ENCODE data around the gene TNP1.
A peak's percentile ranks its signal among the peaks of the same experiment; 100 is the strongest.

The TNP1 gene

DNA sequence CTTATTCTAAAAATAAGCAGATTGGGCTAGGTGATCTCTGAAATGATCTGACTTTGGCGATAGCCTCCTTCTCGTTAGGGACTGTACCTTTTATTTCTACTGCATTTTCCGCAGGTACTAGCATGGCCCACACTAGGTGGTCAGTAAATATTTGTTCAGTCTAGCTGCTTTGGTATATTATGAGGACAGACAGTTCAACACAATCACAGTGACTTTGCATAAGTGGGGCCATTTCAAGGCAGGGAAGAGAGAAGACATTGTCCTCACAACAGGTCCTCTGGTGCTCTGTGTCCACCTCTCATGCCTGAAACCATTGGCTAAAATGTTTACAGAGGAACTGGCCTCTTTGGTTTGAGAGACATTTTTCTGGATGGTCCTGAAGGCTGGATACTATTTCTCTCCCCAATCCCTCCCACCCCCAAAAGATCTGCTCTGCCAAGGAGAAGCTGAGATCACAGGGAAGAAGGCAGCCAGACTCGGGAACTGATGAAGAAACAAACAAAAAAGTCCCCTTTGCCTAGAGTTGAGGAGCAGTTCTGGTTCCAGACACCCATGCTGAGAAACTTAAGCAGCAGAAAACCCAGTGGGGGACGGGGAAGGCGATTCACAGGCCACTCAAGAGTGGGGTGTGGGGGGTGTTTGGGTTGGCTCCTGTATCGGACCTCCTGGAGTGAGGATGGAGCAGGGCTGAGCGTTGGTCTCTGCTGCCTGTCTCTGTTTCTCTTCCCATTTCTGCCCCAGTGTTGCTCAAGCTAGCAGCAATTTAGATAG is 2.9 kb upstream of the TNP1 start:
- peaks cover 9% of the 10 kb centered on the region for H3K4me1 Mint-ChIP-seq
- no peak overlapping the region for H3K27ac Mint-ChIP-seq
- no peak for ATAC-seq
- H3K4me3 Mint-ChIP-seq = no peak overlapping the region
- no peaks in the 10 kb centered on the region for H3K36me3 Mint-ChIP-seq
- no peaks in the 10 kb centered on the region for H3K9me3 Mint-ChIP-seq
- no peaks in the 10 kb centered on the region for H3K27me3 Mint-ChIP-seq

DNA sequence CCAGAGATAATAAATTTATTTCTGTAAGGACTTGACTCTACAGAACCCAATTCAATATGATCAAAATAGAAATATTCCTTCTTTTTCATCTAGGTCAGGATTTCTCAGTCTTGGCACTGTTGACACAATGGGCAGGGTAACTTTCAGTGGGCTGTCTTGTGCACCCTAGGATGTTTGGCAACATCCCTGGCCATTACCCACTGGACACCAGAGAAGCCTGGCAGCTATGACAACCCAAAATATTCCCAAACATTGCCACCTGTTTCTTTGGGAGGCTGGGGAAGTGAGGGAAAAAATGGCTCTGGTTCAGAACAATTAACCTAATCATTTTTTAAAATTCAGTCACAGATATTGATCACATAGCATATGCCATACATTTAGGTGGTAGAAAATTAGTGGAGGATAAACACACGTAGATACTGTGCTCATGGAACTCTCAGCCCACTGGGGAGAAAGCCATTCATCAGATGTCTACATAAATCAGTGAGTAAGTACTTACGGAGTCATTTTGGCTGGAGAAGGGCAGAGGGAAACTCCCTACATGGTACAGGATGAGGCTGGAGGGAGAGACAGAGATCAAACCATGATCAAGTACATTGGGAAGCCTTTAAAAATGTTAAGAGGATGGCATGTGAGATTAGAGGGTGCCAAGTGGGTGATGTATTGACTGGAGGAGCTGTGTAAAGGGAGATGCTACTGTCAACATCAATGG is 718 bp upstream of the TNP1 start:
- H3K27me3 Mint-ChIP-seq = no peaks in the 10 kb centered on the region
- no peak overlapping the region for H3K4me3 Mint-ChIP-seq
- no peaks in the 10 kb centered on the region for H3K9me3 Mint-ChIP-seq
- H3K4me1 Mint-ChIP-seq = peaks cover 9% of the 10 kb centered on the region
- H3K27ac Mint-ChIP-seq = no peak overlapping the region
- no peak for ATAC-seq
- H3K36me3 Mint-ChIP-seq = no peaks in the 10 kb centered on the region

DNA sequence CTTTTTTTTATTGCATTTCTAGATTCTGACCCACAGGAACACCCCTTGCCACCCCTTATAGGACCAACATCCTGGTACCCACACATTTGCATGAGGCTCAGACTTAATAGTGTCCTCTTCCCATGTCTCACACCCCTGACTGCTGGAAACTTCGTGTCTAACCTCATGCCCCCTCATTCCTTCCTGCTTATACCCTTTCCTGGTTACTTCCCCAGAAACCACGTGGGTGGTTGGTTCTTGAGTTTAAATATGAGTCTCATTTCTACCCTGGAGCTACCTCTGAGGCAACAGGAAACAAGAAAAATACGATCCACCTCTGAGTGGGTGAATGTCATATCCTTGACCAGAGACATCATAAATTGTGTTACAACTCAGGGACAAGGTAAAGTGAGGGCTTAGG is 1.6 kb downstream of the TNP1 start:
- peak; percentile 35 for ATAC-seq
- no peaks in the 10 kb centered on the region for H3K36me3 Mint-ChIP-seq
- H3K9me3 Mint-ChIP-seq = no peaks in the 10 kb centered on the region
- no peak overlapping the region for H3K4me3 Mint-ChIP-seq
- H3K4me1 Mint-ChIP-seq = peaks cover 9% of the 10 kb centered on the region
- no peak overlapping the region for H3K27ac Mint-ChIP-seq
- no peaks in the 10 kb centered on the region for H3K27me3 Mint-ChIP-seq

DNA sequence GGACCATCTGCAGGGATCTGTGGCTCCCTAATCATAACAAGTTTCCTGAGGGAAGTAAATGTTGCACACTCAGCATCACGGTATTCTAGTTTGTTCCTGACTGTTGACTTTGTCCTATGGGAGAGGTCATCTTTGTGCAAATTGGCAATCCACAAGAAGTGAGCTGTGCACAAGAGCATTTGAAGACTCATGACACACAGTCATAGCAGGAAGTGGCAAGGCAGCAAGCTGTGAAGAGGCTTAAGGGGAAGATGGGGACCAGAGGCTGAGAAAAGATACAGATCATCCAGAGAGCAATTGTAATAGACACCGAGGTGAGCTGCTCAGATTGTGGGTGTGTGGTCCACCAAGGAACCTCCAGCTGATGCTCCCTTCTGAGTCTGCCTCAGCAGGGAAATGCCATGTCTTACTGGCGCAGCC is 2.7 kb downstream of the TNP1 start:
- Mint-ChIP-seq H3K27ac (no peak overlapping the region), H3K4me1 (peaks cover 9% of the 10 kb centered on the region), H3K27me3 (no peaks in the 10 kb centered on the region), H3K36me3 (no peaks in the 10 kb centered on the region), H3K9me3 (no peaks in the 10 kb centered on the region), H3K4me3 (no peak overlapping the region)
- no peak for ATAC-seq

DNA sequence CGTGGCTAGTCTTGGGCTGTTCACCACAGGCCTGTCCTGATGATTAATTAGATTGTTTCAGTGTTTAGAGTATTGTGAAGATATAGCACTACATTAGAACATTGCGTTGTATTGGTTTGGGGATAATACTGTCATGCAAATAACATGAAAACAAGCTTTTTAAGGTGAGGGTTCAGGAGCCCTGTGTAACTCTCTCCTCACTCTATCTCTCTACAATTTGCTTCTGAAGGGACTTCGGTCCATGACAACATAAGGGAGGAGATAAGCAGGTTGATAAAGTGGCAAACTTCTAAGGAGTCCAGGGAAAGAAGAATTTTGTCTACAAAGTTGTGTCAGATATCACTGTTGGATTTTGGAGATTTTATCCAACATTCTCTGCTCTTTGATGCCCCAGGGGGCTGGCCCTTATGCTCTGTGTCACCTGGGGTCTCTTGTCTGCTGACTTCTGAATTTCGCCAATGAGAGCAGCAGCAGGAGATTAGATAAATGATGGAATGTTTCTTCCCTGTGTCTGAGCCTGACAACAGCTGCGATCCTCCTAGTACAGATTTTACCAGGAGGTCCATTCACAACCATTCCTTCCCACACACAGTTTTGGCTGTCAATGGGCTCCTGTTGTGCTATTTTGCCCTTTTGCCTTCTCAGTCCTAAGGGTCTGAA is 3.3 kb downstream of the TNP1 start:
- Mint-ChIP-seq H3K27ac (no peak overlapping the region), H3K4me1 (peaks cover 9% of the 10 kb centered on the region)

DNA sequence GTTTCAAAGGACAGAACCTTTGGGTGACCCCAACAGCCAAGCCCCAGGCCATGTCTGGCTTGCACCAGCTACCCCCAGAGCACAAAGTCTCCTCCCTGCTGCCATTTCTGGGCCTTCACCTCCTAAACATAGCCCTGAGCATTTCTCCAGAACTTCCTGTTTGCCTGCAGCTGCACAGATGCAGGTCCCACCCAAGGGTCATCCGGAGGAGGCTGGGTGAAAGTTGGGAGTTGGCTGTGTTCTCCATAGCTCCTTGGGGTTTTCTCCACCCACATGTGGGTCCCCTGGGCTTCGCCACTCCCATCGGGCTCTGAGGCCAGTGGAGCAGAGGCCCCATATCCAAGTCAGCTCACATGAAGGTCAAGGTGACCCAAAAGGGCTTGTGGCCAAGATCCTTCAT is 4.3 kb downstream of the TNP1 start:
- no peak overlapping the region for H3K27ac Mint-ChIP-seq
- no peak for ATAC-seq
- no peaks in the 10 kb centered on the region for H3K36me3 Mint-ChIP-seq
- H3K4me3 Mint-ChIP-seq = no peak overlapping the region
- H3K27me3 Mint-ChIP-seq = no peaks in the 10 kb centered on the region
- no peaks in the 10 kb centered on the region for H3K9me3 Mint-ChIP-seq
- H3K4me1 Mint-ChIP-seq = peaks cover 9% of the 10 kb centered on the region

More for the DNA sequence above, 3.3 kb downstream of the TNP1 start:
- Mint-ChIP-seq H3K9me3 (no peaks in the 10 kb centered on the region), H3K4me3 (no peak overlapping the region), H3K36me3 (no peaks in the 10 kb centered on the region), H3K27me3 (no peaks in the 10 kb centered on the region)
- ATAC-seq = no peak

DNA sequence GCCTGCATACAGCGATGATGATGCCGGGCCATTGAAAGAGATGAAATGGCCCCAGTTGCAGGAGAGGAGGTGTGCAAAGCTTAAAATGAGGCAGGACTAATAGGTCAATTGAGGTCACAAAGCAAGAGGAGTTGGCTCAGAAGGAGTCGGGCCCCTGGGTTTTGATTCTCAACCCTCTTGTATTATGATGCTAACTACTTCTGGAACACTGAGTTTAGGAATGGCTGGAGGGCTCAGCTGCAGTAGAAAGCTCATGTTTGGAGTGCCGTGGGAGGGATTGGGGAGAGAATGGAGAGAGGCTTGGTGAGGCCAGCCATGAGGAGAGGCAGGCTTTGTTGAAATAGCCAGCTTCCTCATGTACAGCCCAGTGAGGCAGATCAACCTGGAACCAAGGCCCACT is 4.8 kb downstream of the TNP1 start:
- Mint-ChIP-seq H3K4me3 (no peak overlapping the region), H3K36me3 (no peaks in the 10 kb centered on the region), H3K4me1 (peaks cover 9% of the 10 kb centered on the region), H3K27me3 (no peaks in the 10 kb centered on the region), H3K27ac (no peak overlapping the region), H3K9me3 (no peaks in the 10 kb centered on the region)
- ATAC-seq = no peak

DNA sequence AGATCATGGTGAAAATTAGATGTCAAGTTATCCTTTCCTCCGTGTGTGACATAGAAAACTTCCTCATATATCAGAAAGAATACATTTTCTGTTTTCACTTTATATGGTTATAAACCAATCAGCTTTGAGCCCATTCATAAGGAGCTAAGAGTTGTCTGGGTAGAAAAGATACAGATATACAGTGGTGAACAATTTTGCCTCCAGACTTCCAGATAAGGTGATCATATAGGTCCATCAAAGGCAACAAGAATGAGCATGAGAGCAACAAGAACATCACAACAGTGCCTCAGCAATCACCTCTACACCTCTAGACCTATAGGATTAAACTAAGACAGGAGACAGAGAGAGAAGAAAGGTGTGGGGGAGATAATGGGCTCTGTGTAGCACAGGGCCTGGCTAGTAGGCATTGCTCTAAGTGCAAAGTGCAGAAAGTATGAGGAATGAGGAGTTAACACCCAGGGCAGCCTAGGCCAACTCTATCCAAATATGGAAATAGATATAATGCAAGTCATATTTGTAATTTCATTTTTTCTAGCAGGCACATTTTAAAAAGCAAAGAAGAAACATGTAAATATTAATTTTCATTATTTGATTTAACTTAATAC is 8.3 kb downstream of the TNP1 start:
- H3K27ac Mint-ChIP-seq = no peak overlapping the region
- H3K36me3 Mint-ChIP-seq = no peaks in the 10 kb centered on the region
- no peaks in the 10 kb centered on the region for H3K4me1 Mint-ChIP-seq
- no peak overlapping the region for H3K4me3 Mint-ChIP-seq
- ATAC-seq = no peak
- H3K9me3 Mint-ChIP-seq = no peaks in the 10 kb centered on the region
- H3K27me3 Mint-ChIP-seq = no peaks in the 10 kb centered on the region

DNA sequence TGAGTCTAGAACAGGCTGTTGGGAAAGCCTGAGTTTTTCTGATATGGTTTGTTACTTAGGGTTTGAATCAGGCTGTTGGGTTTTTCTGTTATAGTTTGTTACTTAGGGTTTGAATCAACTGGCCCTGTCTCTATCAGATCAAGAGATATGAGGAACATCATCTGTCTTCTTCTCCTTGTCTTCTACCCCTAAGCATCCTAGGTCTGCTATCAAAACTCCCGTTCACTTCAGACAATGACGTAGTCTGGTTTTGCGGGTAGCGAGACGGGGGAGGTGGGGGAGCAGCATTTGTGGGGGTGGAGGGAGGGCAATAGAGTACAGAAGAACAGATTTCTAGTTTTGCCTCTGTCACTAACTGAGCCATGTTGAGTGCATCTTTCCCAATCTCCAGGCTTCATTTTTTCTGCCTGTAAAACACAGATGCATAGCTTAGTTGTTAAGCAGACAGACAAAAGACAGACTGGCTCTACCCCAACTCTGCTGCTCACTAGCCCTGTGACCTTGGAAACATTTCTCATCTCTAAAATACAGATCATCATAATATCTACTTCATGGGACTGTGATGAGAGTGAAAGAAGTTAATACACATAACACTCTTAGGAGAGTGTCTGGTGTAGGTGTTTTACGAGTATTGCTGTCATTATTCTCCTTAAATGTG is 9.1 kb downstream of the TNP1 start:
- ATAC-seq = no peak
- no peak overlapping the region for H3K4me3 Mint-ChIP-seq
- no peaks in the 10 kb centered on the region for H3K27me3 Mint-ChIP-seq
- no peaks in the 10 kb centered on the region for H3K9me3 Mint-ChIP-seq
- no peak overlapping the region for H3K27ac Mint-ChIP-seq
- no peaks in the 10 kb centered on the region for H3K36me3 Mint-ChIP-seq
- H3K4me1 Mint-ChIP-seq = no peaks in the 10 kb centered on the region

DNA sequence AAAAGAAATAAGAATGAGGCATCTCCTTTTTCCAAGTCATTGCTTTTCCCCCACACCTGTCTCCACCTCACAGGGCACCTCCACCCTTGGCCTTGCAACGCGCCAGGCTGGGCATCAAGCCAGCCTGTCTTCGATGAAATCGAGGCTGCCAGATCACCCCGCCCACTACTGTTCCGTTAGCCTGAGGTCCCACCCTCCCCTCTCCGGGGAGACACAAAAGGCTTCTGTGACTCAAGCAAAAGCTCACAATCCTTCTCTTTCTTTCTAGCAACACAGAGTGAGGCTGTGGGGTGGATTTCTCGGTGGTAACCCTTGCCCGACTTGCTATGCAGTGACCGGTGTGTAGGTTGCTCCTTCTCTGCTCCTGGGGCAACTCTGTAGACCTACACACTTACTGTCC is 9.9 kb downstream of the TNP1 start:
- Mint-ChIP-seq H3K36me3 (no peaks in the 10 kb centered on the region), H3K4me3 (no peak overlapping the region), H3K4me1 (no peaks in the 10 kb centered on the region), H3K27ac (no peak overlapping the region), H3K27me3 (no peaks in the 10 kb centered on the region), H3K9me3 (no peaks in the 10 kb centered on the region)
- ATAC-seq = no peak

DNA sequence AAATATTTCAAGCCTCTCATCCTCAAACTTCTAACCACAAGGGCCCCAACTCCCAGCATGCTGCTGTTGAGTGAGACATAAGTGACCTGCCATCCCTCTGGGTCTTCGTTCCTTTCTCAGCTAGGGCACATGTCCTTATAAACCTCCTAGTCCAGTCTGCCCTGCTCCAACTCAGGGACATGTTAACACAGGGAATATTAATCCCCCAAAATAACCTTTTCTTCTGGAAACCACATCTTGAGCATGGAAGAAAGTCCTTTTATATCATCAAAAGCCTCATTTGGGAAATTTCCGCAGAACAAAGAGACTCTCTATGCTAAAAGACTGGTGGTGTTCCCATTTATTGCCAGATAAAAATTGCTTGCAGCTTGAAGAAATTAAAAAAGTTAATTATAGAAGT is 14.4 kb downstream of the TNP1 start:
- no peak for ATAC-seq
- no peak overlapping the region for H3K27ac Mint-ChIP-seq
- H3K36me3 Mint-ChIP-seq = no peaks in the 10 kb centered on the region
- H3K9me3 Mint-ChIP-seq = no peaks in the 10 kb centered on the region
- no peak overlapping the region for H3K4me3 Mint-ChIP-seq
- no peaks in the 10 kb centered on the region for H3K27me3 Mint-ChIP-seq
- no peaks in the 10 kb centered on the region for H3K4me1 Mint-ChIP-seq

DNA sequence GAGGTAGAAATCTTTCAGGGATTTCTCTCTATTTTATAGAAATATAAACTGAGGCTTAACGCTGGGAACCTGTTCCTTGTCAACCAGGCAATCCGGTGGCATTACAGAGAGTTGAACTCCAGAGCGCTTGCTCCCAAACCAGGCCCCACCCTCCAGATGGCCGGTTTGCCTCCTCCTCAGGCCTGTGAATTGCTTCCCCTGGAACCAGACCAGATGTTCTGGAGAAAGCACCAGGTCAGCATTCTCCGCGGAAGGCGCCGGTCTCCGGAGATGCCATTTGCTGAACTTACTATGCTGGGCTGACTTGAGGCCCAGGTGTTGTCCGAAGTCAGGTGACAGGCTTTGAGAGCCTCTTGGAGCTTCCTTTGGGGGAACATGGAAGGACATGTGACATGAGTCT is 17.2 kb downstream of the TNP1 start:
- H3K9me3 Mint-ChIP-seq = no peaks in the 10 kb centered on the region
- no peaks in the 10 kb centered on the region for H3K4me1 Mint-ChIP-seq
- peaks cover 8% of the 10 kb centered on the region for H3K27me3 Mint-ChIP-seq
- no peak for ATAC-seq
- no peak overlapping the region for H3K4me3 Mint-ChIP-seq
- no peaks in the 10 kb centered on the region for H3K36me3 Mint-ChIP-seq
- H3K27ac Mint-ChIP-seq = no peak overlapping the region

DNA sequence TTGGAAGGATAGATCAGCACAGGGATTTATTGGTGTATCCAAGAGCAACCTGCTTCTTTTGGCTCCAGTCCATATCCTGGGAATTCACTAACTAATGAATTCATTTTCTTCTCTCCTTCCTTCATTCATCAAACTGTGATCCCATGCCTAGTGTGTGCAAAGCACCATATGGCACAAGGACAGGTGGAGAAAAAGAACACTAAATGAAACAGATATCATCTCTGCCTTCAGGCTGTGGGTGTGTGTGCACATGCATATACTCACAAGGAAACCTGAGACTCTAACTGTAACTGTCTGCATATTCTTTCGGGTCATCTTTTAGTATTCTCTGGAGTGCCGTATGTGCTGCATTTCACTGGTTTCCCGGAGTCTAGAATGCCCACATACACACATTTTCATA is 20.2 kb downstream of the TNP1 start:
- Mint-ChIP-seq H3K4me1 (no peaks in the 10 kb centered on the region), H3K27ac (no peak overlapping the region), H3K27me3 (peaks cover 8% of the 10 kb centered on the region), H3K36me3 (no peaks in the 10 kb centered on the region), H3K9me3 (no peaks in the 10 kb centered on the region), H3K4me3 (no peak overlapping the region)
- no peak for ATAC-seq

DNA sequence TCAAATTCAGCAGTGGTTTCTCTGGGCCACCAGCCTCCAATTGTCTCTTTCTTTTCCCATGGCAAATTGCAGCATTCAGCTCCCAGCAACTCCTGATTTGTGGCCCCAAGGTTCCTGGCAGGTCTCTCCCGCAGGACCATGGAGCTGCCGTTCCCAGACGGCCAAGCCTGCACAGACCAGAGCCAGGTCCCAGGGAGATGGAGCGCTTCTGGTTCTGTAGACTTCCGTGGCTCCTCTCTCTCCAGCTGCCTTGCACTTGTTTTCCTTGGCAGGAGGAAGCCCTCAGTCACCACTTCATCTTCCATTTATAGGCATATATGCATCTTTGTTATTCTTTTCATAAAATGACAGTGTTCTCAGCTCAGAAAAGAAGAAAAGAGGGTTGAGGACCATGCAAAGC is 21.7 kb downstream of the TNP1 start:
- H3K27ac Mint-ChIP-seq = no peak overlapping the region
- no peak overlapping the region for H3K4me3 Mint-ChIP-seq
- H3K36me3 Mint-ChIP-seq = no peaks in the 10 kb centered on the region
- ATAC-seq = no peak
- H3K9me3 Mint-ChIP-seq = no peaks in the 10 kb centered on the region
- H3K4me1 Mint-ChIP-seq = no peaks in the 10 kb centered on the region
- peaks cover 8% of the 10 kb centered on the region for H3K27me3 Mint-ChIP-seq

DNA sequence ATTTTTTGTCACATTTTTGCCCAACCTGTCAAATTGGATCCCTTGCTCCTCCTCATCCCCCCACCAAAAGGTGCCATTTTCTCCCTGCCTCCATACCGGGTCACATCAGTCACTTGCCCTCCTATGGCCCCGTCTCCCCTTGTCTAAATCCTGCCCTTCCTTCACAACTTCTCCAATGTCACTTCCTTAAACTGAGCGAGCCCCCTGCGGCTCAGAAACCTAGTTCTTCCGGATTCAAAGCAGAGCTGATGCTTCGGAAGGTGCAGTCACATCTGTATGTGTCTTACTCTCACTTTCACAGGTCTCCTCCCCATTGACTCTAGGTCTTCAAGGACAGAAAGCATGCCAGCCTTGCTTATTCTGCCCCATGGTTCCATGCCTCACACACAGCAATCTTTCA is 22.1 kb downstream of the TNP1 start:
- H3K4me1 Mint-ChIP-seq = no peaks in the 10 kb centered on the region
- no peak overlapping the region for H3K4me3 Mint-ChIP-seq
- H3K27me3 Mint-ChIP-seq = peaks cover 8% of the 10 kb centered on the region
- ATAC-seq = no peak
- no peak overlapping the region for H3K27ac Mint-ChIP-seq
- no peaks in the 10 kb centered on the region for H3K9me3 Mint-ChIP-seq
- no peaks in the 10 kb centered on the region for H3K36me3 Mint-ChIP-seq

Measured in stimulated activated memory B cell treated with anti-CD40 and anti-IgM and Interleukin-4, amounts not matched to agents 10 μg/mL and 1 μg/mL and 100 μg/mL, for 72 hours (primary cell).